Measurements from ENCODE around the gene GPC6.

The GPC6 gene

DNA sequence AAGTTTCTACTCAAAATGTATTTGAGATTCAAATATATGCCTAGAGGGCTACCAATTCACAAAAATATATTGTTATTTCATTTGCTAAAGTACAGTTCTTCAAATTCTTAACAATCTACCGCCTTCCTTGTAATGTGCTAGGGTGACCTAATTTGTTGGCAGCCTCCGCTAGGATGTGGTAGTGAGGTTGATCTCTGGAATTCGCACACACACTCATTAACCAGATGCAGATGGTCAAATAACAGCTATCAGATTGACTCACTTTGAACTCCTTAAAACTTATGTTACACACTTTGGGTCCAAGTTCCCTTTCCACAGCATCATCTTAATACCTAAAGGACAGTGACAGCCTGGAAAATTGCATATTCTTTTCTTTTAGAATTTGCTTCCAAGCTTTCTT lies 885.6 kb downstream of the GPC6 start:
- Mint-ChIP-seq H3K9me3 (peaks cover 3% of the 10 kb centered on the region), H3K27ac (no peak overlapping the region), H3K4me1 (no peaks in the 10 kb centered on the region), H3K4me3 (no peak overlapping the region), H3K36me3 (ENCODE audit: low read depth) (no peaks in the 10 kb centered on the region), H3K27me3 (peaks cover 6% of the 10 kb centered on the region)
- DNase-seq, result no peak
- ATAC-seq, result no peak

DNA sequence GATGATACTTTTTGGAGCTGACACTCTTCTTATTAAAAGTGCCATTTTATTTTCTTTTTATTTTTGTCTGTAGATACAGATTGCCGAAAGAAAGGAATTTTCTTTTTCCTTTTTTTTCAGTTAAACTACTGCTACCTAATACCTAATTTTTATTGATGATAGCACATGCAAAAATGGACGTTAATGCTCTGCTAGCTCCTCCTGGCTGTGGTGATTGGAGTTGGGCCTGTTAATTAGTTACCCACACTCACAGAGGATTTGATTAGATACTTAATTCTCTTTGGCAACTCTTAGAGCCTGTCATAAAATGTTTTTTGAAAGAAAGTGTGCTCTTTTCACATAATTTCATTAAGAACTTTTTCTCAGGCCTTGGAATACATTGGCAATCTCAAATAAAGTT lies 886.1 kb downstream of the GPC6 start:
- Mint-ChIP-seq H3K36me3 (ENCODE audit: low read depth) (no peaks in the 10 kb centered on the region), H3K4me3 (no peak overlapping the region), H3K4me1 (no peaks in the 10 kb centered on the region), H3K27me3 (peaks cover 2% of the 10 kb centered on the region), H3K9me3 (no peaks in the 10 kb centered on the region), H3K27ac (no peak overlapping the region)
- DNase-seq (no peak), ATAC-seq (no peak)

DNA sequence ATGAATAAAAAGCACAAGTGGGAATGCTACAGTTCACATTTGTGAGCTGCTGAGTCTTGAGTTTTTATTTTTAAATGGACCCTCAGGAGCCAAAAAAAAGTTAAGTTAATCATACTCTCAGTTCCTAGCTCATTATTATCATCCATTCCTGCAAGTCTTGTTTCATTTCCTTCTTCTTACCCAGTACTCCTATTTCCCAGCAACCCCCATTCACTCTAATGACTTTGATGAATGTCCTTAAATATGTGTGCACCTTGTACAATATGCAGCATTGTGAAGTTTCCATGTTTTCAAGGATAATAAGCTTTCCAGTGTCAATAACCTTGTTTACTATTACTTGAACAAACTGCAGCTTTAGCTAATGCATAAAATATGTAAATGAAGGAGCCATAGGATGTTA lies 886.6 kb downstream of the GPC6 start:
- peaks cover 2% of the 10 kb centered on the region for H3K27me3 Mint-ChIP-seq
- H3K36me3 Mint-ChIP-seq (ENCODE audit: low read depth), result no peaks in the 10 kb centered on the region
- no peaks in the 10 kb centered on the region for H3K9me3 Mint-ChIP-seq
- no peak for ATAC-seq
- DNase-seq, result no peak
- no peak overlapping the region for H3K27ac Mint-ChIP-seq
- no peaks in the 10 kb centered on the region for H3K4me1 Mint-ChIP-seq
- no peak overlapping the region for H3K4me3 Mint-ChIP-seq

DNA sequence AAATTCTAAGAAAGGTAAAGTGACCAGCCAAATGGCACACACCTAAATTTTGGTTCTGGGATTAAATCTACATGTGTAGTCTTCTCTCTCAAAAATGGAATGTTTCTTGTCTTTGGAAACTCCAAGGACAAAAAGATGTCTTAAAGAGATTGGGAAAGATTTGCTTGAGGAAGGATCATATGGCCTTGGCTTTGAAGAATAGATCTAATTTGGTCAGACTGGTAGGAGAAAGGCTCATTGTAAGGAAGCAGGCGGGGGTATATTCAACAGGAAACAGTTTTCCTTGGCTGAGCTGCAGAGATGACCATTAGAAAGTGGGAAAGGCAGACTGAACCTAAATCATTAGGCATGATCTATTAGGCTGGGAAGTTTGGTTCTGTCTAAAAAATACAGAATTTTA lies 887.6 kb downstream of the GPC6 start:
- Mint-ChIP-seq H3K27ac (no peak overlapping the region), H3K27me3 (no peaks in the 10 kb centered on the region), H3K36me3 (ENCODE audit: low read depth) (no peaks in the 10 kb centered on the region), H3K4me3 (no peak overlapping the region), H3K9me3 (no peaks in the 10 kb centered on the region), H3K4me1 (no peaks in the 10 kb centered on the region)
- DNase-seq (no peak), ATAC-seq (no peak)

DNA sequence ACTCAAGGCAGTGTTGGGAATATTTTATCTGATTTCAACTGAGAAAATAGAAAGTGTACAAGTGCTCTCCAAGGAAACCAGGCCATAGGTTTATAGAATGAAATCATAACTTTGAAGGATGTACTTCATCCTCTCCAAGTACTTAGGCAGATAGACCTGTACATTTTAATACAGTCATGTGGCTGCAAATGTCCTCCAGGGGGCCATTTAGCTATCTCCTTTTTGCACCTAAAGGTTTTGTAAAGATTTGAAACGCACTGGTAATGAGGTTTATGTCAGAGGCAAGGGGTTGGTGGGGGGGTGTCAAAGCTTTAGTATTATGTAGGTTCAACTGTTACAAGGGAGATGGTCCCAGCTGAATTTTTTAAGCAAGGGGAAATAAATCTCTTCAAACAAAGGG lies 888.4 kb downstream of the GPC6 start:
- DNase-seq (no peak), ATAC-seq (no peak)
- Mint-ChIP-seq H3K4me1 (no peaks in the 10 kb centered on the region), H3K27ac (no peak overlapping the region), H3K27me3 (no peaks in the 10 kb centered on the region), H3K4me3 (no peak overlapping the region), H3K9me3 (no peaks in the 10 kb centered on the region), H3K36me3 (ENCODE audit: low read depth) (no peaks in the 10 kb centered on the region)

DNA sequence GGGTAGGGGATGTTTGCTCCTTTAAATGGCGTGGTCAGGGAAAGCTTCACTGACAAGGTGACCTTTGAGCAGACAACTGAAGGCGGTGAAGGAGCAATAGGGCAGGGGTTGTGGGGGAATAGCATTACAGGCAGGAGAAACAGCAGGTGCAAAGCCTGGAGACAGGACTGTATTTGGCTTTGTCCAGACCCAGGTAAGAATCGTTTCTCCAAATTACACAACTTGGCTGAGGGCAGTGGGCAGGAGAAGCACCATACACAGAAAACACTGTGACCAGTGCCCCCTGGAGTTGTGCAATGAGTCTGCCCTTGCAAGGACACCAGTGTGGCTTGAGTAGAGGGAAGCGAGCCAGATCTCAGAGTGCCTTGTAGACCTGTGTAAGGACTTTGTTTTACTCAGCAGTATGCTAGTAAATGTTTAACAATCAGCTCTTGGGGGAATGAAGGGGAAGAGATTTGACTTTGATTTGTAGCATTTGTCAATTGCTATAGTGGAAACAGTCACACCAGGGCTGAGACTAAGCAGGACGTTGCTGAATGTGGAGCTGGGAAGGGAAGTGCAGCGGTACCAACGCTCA lies 892.8 kb downstream of the GPC6 start:
- Mint-ChIP-seq H3K4me1 (no peaks in the 10 kb centered on the region), H3K27me3 (peaks cover 7% of the 10 kb centered on the region), H3K9me3 (no peaks in the 10 kb centered on the region), H3K27ac (no peak overlapping the region), H3K36me3 (ENCODE audit: low read depth) (no peaks in the 10 kb centered on the region), H3K4me3 (no peak overlapping the region)
- no peak for ATAC-seq
- no peak for DNase-seq

DNA sequence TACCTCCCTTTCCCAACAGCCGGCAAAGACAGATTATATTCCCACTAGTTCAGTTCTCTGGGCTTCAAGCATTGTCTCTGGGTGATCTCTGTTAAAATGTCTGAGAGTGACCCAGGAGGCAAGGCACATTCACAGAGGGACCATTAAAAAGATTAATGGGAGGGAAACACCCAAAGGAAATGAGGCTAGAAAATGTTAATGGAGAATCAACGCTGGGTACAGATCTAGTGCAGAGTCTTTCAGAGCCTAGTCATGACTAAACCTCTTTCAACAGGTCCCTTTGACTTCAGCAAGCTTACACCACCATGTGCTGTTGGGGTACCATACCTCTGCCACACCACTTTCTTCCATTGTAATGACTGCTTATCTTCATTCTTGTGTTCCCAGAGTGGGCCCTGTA lies 894.3 kb downstream of the GPC6 start:
- H3K36me3 Mint-ChIP-seq (ENCODE audit: low read depth), result no peaks in the 10 kb centered on the region

DNA sequence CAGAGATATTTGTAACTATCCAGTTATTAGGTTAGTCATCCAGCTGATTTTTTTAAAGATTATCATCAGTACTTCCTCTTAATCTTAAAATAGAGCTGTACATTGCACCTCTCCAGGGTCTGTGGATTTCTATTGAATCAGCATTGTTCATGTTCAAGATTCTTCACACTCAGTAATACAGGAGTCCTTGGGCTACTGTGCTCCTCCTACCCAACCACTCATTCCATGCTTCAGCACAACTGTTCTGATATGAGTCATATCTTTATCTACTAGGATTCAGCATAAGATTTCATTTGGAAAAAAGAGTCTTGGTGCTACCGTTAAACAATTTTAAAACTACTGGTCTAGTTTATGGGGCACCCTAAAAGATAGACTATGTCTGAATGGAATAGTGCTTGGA lies 895.1 kb downstream of the GPC6 start:
- no peak overlapping the region for H3K27ac Mint-ChIP-seq
- H3K27me3 Mint-ChIP-seq, result peaks cover 8% of the 10 kb centered on the region
- H3K4me3 Mint-ChIP-seq, result no peak overlapping the region
- DNase-seq, result no peak
- H3K9me3 Mint-ChIP-seq, result no peaks in the 10 kb centered on the region
- no peaks in the 10 kb centered on the region for H3K36me3 Mint-ChIP-seq (ENCODE audit: low read depth)
- ATAC-seq, result no peak
- no peaks in the 10 kb centered on the region for H3K4me1 Mint-ChIP-seq

More for the DNA sequence above, 894.3 kb downstream of the GPC6 start:
- Mint-ChIP-seq H3K4me1 (no peaks in the 10 kb centered on the region), H3K27ac (no peak overlapping the region), H3K4me3 (no peak overlapping the region), H3K27me3 (peaks cover 8% of the 10 kb centered on the region), H3K9me3 (no peaks in the 10 kb centered on the region)
- no peak for ATAC-seq
- no peak for DNase-seq

DNA sequence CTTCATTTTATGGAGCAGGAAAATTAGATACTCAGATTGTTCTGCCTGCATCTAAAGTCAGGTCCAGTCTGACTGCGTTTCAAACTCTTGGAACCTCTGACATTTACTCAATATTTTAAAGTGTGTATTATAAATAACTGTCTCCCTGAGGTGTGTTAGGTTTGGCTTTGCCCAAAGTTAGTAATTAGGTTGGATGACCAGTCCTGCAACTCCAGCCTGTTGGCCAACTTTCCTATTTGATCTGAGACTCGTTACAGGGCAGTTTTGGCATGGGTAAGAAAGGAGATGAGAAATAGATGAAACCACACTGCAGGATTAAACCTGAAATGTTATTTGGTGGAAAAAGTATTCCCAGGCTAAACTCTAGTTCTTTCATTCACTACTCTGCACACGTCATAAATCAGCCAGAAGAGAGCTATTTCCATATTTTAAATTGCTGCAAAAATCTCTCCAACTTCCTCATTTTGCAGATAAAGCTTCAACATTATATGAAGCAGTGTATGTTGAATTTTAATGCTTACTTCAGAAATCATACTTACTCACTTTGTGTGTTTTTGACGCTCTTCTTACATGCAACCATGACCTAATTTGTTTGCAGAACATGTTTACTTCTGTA lies 895.8 kb downstream of the GPC6 start:
- H3K9me3 Mint-ChIP-seq, result no peaks in the 10 kb centered on the region
- H3K4me3 Mint-ChIP-seq, result no peak overlapping the region
- ATAC-seq, result no peak
- H3K36me3 Mint-ChIP-seq (ENCODE audit: low read depth), result no peaks in the 10 kb centered on the region
- no peak overlapping the region for H3K27ac Mint-ChIP-seq
- no peaks in the 10 kb centered on the region for H3K4me1 Mint-ChIP-seq
- peaks cover 8% of the 10 kb centered on the region for H3K27me3 Mint-ChIP-seq
- DNase-seq, result no peak

DNA sequence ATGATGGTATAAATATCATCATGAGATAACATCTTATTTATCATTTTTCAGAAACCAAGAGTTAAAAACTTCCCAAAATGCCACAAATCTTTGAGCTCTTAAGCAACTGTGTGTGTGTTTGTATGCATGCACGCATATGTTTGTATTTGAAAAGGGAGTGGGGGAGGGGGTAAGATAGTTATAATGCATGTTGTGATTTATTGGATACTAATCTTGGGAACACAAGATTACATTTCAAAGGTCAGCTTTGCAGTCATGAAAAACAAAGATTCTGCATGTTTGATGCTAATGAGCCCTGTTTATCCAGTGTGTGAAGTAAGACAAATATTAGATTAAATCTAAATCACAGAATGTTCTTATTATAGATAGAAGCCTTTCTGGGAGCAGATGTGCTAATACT lies 897.0 kb downstream of the GPC6 start:
- Mint-ChIP-seq H3K4me1 (peaks cover under 1% of the 10 kb centered on the region), H3K27me3 (peaks cover 9% of the 10 kb centered on the region), H3K36me3 (ENCODE audit: low read depth) (no peaks in the 10 kb centered on the region), H3K27ac (no peak overlapping the region), H3K4me3 (no peak overlapping the region), H3K9me3 (no peaks in the 10 kb centered on the region)
- DNase-seq (no peak), ATAC-seq (no peak)

DNA sequence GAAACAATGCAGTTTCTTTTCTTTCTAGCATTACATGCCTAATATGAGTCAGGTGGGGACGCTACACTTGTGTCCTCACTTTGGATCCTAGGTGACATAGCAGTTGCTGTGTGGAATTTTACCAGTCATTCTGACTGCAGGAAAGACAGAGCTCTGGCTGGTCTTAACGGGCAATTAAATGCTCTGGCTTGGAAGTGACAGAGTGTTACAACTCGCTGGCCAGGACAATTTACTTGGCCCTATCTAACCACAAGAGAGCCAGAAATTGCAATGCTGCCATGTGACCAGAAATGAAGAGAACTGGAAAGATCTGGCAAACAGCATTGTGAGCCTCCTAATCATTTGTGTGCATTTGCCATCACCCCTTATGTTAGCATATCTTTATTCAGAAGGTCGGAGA lies 901.8 kb downstream of the GPC6 start:
- no peak overlapping the region for H3K4me3 Mint-ChIP-seq
- no peak overlapping the region for H3K27ac Mint-ChIP-seq
- no peak for DNase-seq
- no peaks in the 10 kb centered on the region for H3K36me3 Mint-ChIP-seq (ENCODE audit: low read depth)
- no peaks in the 10 kb centered on the region for H3K9me3 Mint-ChIP-seq
- H3K27me3 Mint-ChIP-seq, result peaks cover 8% of the 10 kb centered on the region
- ATAC-seq, result no peak
- H3K4me1 Mint-ChIP-seq, result peaks cover 17% of the 10 kb centered on the region

DNA sequence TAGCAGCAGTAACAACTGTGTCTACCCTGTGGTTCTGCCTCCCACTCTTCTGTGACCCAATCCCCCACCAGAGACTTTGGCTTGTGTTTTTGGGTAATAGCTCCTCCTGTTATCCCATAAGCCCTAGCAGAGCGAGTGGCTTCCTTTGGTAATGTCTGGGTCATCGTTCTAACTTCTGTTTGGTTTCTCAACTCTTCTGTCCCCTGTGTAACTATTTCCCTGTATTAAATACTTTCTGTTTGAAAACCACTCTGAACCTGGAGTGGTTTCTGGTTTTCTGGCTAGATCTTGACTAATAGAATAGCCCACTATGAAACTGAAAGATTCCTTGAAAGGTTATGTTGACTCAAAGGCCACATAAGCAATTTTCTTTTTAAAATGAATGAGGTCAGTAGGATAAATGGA lies 902.9 kb downstream of the GPC6 start:
- Mint-ChIP-seq H3K27me3 (peaks cover 4% of the 10 kb centered on the region), H3K4me1 (peaks cover 17% of the 10 kb centered on the region), H3K36me3 (ENCODE audit: low read depth) (no peaks in the 10 kb centered on the region), H3K4me3 (no peak overlapping the region), H3K9me3 (no peaks in the 10 kb centered on the region), H3K27ac (peak overlapping the region; percentile 11)
- ATAC-seq (peak; percentile 87), DNase-seq (peak; percentile 7)

DNA sequence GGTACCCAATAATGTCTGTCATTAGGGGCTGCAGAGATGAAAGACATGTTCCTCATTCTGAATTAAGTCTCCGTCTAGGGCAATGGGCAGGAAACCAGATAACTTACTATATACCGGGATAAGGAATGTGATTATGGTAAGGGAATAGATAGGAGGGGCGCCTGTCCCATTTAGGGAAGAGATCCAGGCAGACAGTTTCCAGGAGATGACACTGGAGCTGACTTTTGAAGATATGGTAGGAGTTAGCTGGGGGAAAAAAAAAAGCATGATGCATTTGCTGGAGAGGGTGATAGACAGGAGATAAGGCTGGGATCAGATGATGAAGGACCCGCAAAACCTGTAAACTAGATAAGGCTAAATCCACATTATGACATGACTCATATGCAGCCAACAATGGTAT lies 912.2 kb downstream of the GPC6 start:
- Mint-ChIP-seq H3K27me3 (no peaks in the 10 kb centered on the region), H3K4me1 (no peaks in the 10 kb centered on the region), H3K9me3 (no peaks in the 10 kb centered on the region), H3K4me3 (no peak overlapping the region), H3K27ac (no peak overlapping the region), H3K36me3 (ENCODE audit: low read depth) (no peaks in the 10 kb centered on the region)
- no peak for DNase-seq
- ATAC-seq, result no peak

DNA sequence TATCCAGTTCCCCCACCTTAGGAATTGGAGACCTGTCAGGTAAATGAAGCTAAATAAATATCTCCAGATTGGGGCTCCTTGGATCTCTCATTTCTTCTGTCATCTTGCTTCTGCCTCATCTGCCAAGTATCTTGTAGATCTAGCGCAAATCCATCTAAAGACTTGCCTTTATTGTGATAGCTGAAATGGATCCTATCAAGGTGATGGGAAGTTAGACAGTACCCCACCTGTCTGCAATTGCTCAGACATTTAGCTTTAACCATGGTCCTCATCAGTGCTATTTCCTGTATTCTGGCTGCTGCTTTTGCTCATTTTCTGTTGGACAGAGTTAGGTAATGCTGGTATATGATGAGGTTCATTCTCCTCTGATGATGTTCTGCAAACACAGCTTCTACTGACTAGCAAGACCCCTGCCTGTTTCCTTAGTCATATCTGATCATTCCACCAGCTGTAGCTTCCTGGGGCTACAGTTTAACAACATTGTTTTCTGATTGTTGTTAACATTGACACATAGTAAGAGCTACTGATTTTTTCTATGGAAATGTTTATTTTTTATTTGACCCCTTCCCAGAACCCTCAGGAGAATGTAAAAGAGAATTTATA lies 912.9 kb downstream of the GPC6 start:
- Mint-ChIP-seq H3K27ac (no peak overlapping the region), H3K4me1 (no peaks in the 10 kb centered on the region)
- DNase-seq, result no peak

DNA sequence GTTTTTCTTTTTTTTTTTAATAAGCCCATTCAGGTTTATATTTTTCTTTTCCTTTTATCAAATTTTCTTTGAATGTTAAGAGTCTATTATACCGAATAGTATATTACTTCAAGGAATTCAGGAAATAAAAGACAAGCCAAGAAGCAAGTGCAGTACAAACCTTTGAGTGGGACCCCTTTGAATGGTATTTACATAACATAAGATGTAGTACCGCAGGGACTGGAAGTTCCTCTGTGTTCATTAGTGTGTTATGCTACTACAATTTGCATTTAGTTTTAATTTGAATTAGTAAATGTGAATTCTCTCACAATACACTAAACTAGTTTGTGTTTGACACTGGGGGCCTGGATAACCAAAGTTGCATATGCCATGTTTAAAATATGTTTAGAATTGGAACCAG lies 913.4 kb downstream of the GPC6 start:
- H3K9me3 Mint-ChIP-seq, result no peaks in the 10 kb centered on the region
- ATAC-seq (no peak), DNase-seq (no peak)
- H3K36me3 Mint-ChIP-seq (ENCODE audit: low read depth), result no peaks in the 10 kb centered on the region
- no peaks in the 10 kb centered on the region for H3K4me1 Mint-ChIP-seq
- H3K27me3 Mint-ChIP-seq, result peaks cover 3% of the 10 kb centered on the region
- H3K4me3 Mint-ChIP-seq, result no peak overlapping the region
- H3K27ac Mint-ChIP-seq, result no peak overlapping the region

More for the DNA sequence above, 912.9 kb downstream of the GPC6 start:
- peaks cover 3% of the 10 kb centered on the region for H3K27me3 Mint-ChIP-seq
- no peaks in the 10 kb centered on the region for H3K36me3 Mint-ChIP-seq (ENCODE audit: low read depth)
- ATAC-seq, result no peak
- H3K9me3 Mint-ChIP-seq, result no peaks in the 10 kb centered on the region
- H3K4me3 Mint-ChIP-seq, result no peak overlapping the region

Data from activated naive CD8-positive, alpha-beta T cell treated with anti-CD3 and anti-CD28 coated beads, Interleukin-2, amount 50 U/mL, for 24 hours (primary cell).